K562 (cell line): ENCODE measurements around the gene PUM2. TPM values are rescaled to one million over a fixed set of nuclear protein-coding genes. Genes with fewer than 3 reads are reported as not detected.

Source experiments
- FUS ChIP-seq: fragments of 200-400 bp; formaldehyde crosslinking; optimal IDR thresholded peaks from 2 replicates; pipeline ENCODE3; 2017; ENCODE audit warnings: low read depth, low read length
- GATA2 ChIP-seq: sonication (generic); formaldehyde crosslinking; IDR thresholded peaks from 2 replicates; pipeline ENCODE4 v1.4.0; 2020; ENCODE audit warnings: mild to moderate bottlenecking, missing genetic modification reagents
- HDAC3 ChIP-seq: fragments of 450-650 bp; IDR thresholded peaks from 2 replicates; pipeline ENCODE4 v1.6.1; 2018; ENCODE audit warnings: borderline replicate concordance, mild to moderate bottlenecking, moderate library complexity; ENCODE audit not compliant: partially characterized antibody
- HMG20B ChIP-seq: fragments of 250-450 bp; sonication (Bioruptor Pico); IDR thresholded peaks from 2 replicates; pipeline ENCODE4 v1.5.0; 2021; ENCODE audit warnings: mild to moderate bottlenecking
- HOXB6 ChIP-seq: fragments of 250-450 bp; sonication (Bioruptor Pico); IDR thresholded peaks from 2 replicates; pipeline ENCODE4 v1.5.1; 2022; ENCODE audit warnings: mild to moderate bottlenecking, borderline replicate concordance
- LARP7 ChIP-seq: fragments of 450-650 bp; IDR thresholded peaks from 2 replicates; pipeline ENCODE4 v1.6.1; 2016
- MAFG ChIP-seq: fragments of 450-650 bp; conservative IDR thresholded peaks from 2 replicates; pipeline ENCODE4 v1.6.1; 2016; ENCODE audit warnings: missing genetic modification characterization, missing compliant biosample characterization
- MYBL2 ChIP-seq, 2 experiments: fragments of 450-650 bp in 1 of 2; sonication (generic) in 1 of 2; formaldehyde crosslinking in 1 of 2; IDR thresholded peaks; 2 replicates each; pipeline versions ENCODE4 v1.6.1 to v1.8.1; 2017 to 2022; ENCODE audit warnings: borderline replicate concordance in 1 of 2, inconsistent platforms in 1 of 2, low read depth in 1 of 2, mild to moderate bottlenecking in 1 of 2, missing genetic modification reagents in 1 of 2, moderate library complexity in 1 of 2
- MYNN ChIP-seq, 2 experiments: sonication (generic); formaldehyde crosslinking in 1 of 2; IDR thresholded peaks; 2 replicates each; pipeline versions ENCODE4 v1.5.0 to v1.6.1; 2016 to 2020; ENCODE audit warnings: antibody characterized with exemption in 1 of 2, missing genetic modification reagents in 1 of 2
- RB1 ChIP-seq: fragments of 450-650 bp; IDR thresholded peaks from 2 replicates; pipeline ENCODE4 v1.6.1; 2017; ENCODE audit warnings: low read depth, mild to moderate bottlenecking
- SIN3B ChIP-seq: fragments of 450-650 bp; IDR thresholded peaks from 2 replicates; pipeline ENCODE4 v1.6.1; 2017; ENCODE audit warnings: low read depth, mild to moderate bottlenecking, moderate library complexity
- THRB ChIP-seq: fragments of 450-650 bp; formaldehyde crosslinking; conservative IDR thresholded peaks from 2 replicates; pipeline ENCODE4 v1.4.0; 2022; ENCODE audit warnings: mild to moderate bottlenecking, missing genetic modification characterization
- TSHZ1 ChIP-seq: fragments of 250-450 bp; sonication (Bioruptor Pico); IDR thresholded peaks from 2 replicates; pipeline ENCODE4 v1.4.0; 2020; ENCODE audit warnings: mild to moderate bottlenecking, moderate library complexity
- ZBTB33 ChIP-seq: sonication (generic); formaldehyde crosslinking; IDR thresholded peaks from 2 replicates; pipeline ENCODE4 v1.8.1; 2023; ENCODE audit warnings: mild to moderate bottlenecking, missing genetic modification reagents
- ZNF12 ChIP-seq: sonication (generic); formaldehyde crosslinking; IDR thresholded peaks from 2 replicates; pipeline ENCODE4 v1.4.0; 2020; ENCODE audit warnings: mild to moderate bottlenecking, missing genetic modification reagents
- ZNF134 ChIP-seq: fragments of 250-450 bp; sonication (Bioruptor Pico); conservative IDR thresholded peaks from 2 replicates; pipeline ENCODE4 v1.4.0; 2020
- ZNF197 ChIP-seq: fragments of 200-800 bp; sonication (Bioruptor generic); IDR thresholded peaks from 2 replicates; pipeline ENCODE4 v1.6.1; 2016; ENCODE audit warnings: low read depth, missing genetic modification characterization, missing compliant biosample characterization
- ZNF239 ChIP-seq: fragments of 250-450 bp; sonication (Bioruptor Pico); IDR thresholded peaks from 2 replicates; pipeline ENCODE4 v1.4.0; 2020; ENCODE audit warnings: mild to moderate bottlenecking
- ZNF24 ChIP-seq: fragments of 450-650 bp; IDR thresholded peaks from 2 replicates; pipeline ENCODE4 v1.6.1; 2016
- ZNF263 ChIP-seq: sonication (generic); formaldehyde crosslinking; IDR thresholded peaks from 2 replicates; pipeline ENCODE4 v1.8.0; 2022; ENCODE audit warnings: mild to moderate bottlenecking, missing genetic modification reagents, borderline replicate concordance
- ZNF696 ChIP-seq: fragments of 250-450 bp; sonication (Bioruptor Pico); conservative IDR thresholded peaks from 2 replicates; pipeline ENCODE4 v1.4.0; 2020; ENCODE audit warnings: mild to moderate bottlenecking, moderate library complexity
- ZNF764 ChIP-seq: fragments of 250-450 bp; sonication (Bioruptor Pico); IDR thresholded peaks from 2 replicates; pipeline ENCODE4 v1.4.0; 2020; ENCODE audit warnings: low read depth, mild to moderate bottlenecking, moderate library complexity
- polyA plus RNA-seq, 8 experiments: library from polyadenylated mRNA; depleted of rRNA in 4 of 8; stranded (reverse) in 5 of 8; unstranded in 3 of 8; fragments of >200 nt; fragmentation: Nextera tagmentation in 2 of 8; fragmentation: Illumina TruSeq in 1 of 8; extraction: Ambion mirVana in 2 of 8; extraction: Trizol in 1 of 8; gene quantifications; 2 replicates each; pipeline versions ENCODE4 v1.2.1 to v1.2.3, GENCODE V29; 2011 to 2014; ENCODE audit warnings: inconsistent platforms in 1 of 8, missing spikeins in 1 of 8
- total RNA-seq, 7 experiments: library from RNA; depleted of rRNA in 6 of 7; stranded (reverse); fragments of >200 nt in 6 of 7; fragmentation: Illumina TruSeq in 2 of 7; extraction: Trizol in 2 of 7; gene quantifications; 2 replicates each; pipeline versions ENCODE4 v1.2.1 to v1.2.3, GENCODE V29; 2011 to 2021; ENCODE audit warnings: low replicate concordance in 1 of 7

Gene PUM2
- total and polyA plus RNA-seq, 9 of the 15 experiments (the other 6 are each of a cell fraction or from before 2014, with no cell fraction given) = 13.4 to 61.9 (median 28.3) TPM

- TF ChIP-seq MYNN (IDR thresholded peaks at IDR 0.05) (no peak), MYNN (CRISPR knock-in tag; IDR thresholded peaks at IDR 0.05) (no peak), ZNF134 (CRISPR knock-in tag) (no peak), HMG20B (no peak), MAFG (tag) (no peak), TSHZ1 (CRISPR knock-in tag) (no peak), SIN3B (no peak), GATA2 (CRISPR knock-in tag) (no peak), HDAC3 (no peak), ZNF263 (no peak), ZNF764 (CRISPR knock-in tag) (no peak), THRB (CRISPR knock-in tag) (no peak), ZNF24 (no peak), ZNF12 (CRISPR knock-in tag) (no peak), MYBL2 (IDR thresholded peaks at IDR 0.05; ENCODE audit: low read depth) (no peak), MYBL2 (CRISPR knock-in tag; IDR thresholded peaks at IDR 0.05; ENCODE audit: borderline replicate concordance) (no peak), LARP7 (no peak), FUS (no peak), HOXB6 (no peak), ZNF239 (CRISPR knock-in tag) (no peak), ZNF197 (no peak), RB1 (no peak), ZBTB33 (CRISPR knock-in tag) (no peak), ZNF696 (CRISPR knock-in tag) (no peak)
- TF ChIP-seq, all 486 proteins: peak for 31
Measured at GRCh38 chr2:20348542-20348941, 2.1 kb downstream of the PUM2 start (continued).
